HL-60/S4 (cell line): ENCODE measurements around the gene ADAMTS17.

Experiments used
- in situ Hi-C: fragments of 300-500 bp; cut with MboI; formaldehyde crosslinking; loops from 2 replicates; pipeline ENCODE4 v1.14.3; 2022; ENCODE audit warnings: low sequenced_read_pairs

The ADAMTS17 gene

DNA sequence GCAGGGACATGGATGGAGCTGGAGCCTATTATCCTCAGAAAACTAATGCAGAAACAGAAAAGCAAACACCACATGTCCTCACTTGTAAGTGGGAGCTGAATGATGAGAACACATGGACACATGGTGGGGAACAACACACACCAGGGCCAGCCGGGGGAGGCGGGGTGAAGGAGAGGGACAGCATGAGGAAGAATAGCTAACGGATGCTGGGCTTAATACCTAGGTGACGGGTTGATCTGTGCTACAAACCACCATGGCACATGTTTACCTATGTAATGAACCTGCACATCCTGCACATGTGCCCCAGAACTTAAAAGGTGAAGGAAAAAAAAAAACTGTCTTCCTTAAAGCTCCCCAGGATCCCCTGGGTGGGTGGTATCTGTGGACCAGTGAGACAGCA, 87.1 kb downstream of the ADAMTS17 start:
- in situ Hi-C loops = no loop called here

DNA sequence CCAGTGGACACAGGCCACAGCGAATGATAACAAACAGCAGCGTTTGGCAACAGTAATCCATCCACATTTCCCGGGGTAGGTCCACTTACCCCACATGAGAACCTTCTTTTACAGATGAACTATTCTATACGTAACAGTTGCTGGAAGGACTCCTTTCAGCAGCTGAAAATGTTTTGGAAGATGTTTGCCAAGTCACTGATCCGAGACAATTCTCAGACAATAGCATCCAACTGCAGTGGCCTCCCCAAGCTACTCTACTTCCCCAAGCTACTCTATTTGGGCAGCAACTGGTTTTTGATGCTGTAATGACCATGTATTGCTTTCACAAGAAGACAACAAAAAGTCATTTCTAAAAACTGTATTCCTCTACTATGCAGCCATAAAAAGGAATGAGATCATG, 87.5 kb downstream of the ADAMTS17 start:
- in situ Hi-C loops = no loop called here

DNA sequence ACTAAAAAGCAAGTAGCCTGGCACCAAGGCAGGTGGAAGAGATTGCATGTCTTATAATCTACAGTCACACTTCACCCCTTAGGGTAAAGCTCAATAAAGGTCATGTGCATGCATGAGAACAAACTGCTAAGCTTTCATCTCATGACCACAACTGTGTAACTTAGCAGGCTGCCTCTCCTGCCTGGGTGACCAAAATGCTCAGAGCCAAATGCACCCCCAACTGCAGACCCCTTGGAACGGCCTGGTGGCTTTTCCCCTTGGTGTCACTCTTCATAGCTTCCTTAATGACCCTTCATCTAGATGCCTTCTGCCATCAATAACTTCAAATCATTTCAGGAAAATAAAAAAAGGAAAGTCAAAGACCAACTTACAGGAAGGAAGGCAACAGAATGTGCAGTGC, 88.1 kb downstream of the ADAMTS17 start:
- in situ Hi-C loops = no loop called here

DNA sequence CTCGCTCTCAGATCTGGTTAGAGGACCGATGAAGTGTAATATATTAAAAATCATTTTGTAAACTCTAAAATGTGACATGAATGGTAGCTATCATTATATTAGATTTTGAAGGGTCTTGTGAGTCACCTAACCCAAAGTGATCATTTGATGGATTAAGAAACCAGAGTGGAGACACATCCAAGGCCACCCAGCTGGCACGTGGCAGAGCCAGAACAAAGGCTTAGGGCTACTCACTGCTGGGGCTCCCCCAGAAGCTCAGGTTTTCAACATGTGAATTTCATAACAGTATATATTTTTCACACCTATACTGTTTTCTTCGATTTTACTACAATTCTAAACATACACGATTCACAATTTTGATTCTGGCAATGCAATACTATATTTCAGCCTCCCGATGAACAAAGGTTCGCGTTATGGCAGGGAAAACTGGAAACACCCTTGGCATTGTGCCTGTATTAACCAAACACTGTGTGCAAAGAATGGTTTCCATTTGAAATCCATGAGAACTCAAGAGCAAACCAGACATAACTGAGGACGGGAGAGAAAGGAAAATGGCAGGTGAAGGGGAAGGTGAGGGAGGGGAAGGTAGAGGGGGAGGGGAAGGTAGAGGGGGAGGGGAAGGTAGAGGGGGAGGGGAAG, 88.9 kb downstream of the ADAMTS17 start:
- in situ Hi-C loops = no loop called here

DNA sequence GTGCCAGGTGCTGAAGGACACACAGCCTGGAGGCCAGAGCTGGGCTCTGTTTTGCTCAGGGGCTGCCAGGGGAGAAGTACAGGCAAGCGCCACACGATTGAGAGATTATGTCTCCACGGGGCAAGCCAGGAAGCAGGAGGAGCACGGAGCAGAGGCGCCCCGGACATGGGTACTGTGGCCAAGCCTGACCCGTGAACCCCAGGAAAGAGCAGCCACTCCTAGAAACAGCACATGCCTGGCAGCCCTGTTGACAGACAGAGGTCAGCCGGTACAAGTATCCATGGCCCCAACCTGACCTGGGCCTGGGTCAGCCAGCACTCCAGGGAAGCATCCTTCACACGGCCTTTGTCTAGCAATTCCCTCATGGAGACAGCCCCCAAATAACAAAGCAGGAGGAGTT, 89.4 kb downstream of the ADAMTS17 start:
- in situ Hi-C loops = no loop called here

DNA sequence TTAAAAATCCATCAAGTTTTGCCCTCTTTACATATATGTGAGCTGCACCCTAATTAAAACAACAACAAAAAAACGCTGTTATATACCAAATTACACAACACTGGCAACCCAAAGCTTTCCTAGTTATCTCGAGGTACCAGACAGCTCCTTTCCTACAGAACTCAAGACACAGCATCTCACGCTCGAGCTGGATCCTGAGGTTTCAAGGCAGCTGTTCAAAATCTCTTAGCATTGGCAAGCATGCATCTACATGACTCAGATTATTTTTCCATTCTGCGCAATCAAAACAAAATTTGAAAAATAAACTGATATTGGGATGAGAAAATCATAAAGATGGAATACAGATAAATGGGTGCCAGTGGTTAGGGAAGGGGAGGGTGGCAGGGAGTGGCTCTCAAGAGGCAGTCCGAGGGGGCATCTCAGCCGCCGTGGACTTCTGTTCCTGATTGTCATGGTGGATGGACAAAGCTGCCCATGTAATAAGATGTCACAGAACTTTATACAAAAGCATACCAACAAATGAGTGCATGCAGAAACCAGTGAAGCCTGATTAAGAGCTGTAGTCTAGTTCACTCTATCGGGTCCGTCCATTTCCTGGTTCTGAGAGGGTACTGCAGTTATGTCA, 91.5 kb downstream of the ADAMTS17 start:
- in situ Hi-C loops = no loop called here

DNA sequence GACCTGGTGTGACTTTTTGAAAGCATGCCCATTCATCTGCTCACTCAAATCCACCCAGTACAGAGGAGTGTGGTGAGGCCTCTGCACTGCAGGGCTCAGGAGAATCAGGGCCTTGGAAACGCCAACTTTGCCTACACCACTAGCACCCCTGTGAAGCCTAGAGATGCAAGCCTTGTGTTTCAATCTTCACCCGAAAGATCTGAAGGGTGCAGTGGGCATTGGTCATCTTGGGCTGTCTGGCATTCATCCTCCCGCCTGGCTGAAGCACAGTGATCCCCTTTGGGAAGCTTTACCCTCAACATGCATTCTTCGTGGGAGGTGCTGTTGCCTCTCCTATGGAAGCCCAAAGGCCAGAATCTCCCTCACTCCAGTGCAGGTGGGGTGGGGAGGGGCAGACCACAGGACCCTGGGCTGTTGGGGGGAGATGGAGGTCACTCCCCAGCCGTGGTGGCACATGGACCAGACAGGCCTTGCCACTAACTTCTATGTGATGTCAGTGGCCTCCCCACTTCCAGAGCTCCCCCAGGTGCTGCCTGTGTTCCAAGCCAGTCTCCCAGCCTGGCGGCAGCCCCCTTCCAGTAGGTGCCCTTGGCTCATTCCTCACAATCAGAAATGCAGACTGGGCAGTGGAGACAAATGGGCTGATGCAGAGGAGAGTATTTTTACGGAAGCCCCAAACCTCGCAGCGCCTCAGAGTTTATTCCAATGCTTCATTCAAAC, 92.5 kb downstream of the ADAMTS17 start:
- in situ Hi-C loops = no loop called here

DNA sequence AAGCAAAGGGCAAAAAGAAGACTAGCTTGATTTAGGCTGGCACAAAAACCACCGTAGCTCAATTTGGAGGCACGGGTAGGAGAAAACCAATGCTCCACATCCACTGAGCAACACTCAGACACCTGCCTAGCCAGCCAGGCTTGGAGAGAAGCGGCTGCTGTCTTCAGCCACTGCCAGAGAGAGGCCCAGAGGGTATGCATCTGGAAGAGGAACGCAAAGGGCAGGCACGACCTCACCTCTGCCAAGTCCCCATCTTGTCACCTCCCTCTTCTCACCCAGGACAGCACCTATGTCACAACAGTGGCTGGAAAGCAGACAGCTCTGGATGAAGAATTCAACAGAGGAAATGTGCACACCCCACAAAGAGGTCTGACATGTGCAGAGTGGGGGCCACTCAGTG, 93.5 kb downstream of the ADAMTS17 start:
- in situ Hi-C loops = no loop called here

DNA sequence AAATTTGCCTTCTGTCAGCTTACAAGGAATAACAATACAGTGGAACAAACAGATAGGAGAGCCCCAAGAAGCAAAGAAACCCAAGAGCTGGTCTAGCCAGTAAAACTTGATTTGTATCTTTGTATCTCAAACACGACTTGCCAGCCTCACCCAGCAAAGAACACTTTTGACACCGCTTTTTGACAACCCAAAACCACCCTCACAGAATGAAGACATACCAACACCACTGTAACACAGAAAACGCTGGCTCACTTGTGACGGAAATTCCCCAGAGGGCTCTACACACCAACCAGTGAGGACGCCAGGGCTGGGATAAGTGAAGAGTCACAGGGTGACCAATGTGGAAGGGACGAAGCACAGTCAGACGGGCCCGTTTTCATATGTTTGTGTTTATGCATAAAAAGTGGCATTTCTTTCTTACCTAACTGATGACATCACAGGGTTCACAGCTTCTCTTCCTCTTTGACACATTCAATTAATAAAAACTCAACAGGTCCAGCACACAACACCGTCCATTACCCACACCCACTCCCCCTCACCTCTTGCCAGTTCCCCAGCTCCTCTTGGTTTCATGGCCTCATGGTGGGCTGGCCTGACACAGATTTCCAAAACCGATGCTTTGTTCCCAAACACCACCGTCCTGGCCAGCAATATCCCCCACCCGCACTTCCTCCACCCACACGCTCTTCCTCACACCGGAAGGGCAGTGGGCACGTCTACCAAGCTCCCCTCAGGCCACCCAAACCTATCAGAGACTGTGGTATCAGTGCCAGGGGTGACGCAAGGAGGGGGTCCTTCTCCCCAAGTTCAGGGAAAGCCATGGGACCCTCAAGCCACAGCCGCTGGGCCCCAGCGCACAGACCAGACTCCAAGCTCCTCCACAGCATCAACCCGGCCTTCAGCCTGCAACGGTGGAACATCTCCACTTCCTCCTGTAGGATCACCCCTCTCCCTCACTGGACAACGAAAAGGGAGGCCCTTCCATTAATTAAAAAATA, 94.2 kb downstream of the ADAMTS17 start:
- in situ Hi-C loops = no loop called here

DNA sequence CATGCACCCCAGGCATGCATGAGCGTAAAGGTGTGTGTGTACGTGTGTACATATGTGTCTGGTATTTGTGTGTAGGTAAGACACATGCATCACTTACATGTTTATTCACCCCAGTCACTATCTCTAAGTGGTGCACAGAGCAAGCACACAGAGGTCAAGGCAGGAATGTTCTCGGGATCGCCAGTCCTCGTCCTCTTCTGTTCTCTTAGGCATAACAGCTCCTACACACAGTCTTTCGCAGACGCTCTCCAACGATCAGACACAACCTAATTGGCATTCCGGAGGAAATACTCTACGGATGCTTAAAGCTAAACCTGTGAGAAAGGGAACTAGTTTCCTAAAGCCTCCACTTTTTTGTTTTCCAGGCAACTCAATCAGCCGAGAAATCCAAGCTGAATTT, 95.9 kb downstream of the ADAMTS17 start:
- in situ Hi-C loops = no loop called here

DNA sequence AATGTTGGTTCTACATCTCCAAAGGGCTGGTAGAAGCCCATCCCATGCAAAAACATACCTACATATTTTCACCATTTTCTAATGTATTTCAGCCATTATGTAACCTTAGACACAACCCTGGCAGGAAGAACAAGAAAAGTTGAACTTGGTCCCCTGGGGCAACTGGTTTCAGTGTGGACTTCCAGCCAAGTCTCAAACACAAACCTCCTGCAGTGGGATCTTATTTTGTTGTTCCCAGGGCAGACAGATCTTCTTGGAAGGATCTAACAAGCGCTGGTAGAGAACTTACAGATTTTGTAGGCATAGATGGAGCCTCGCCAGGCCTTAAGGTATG, 96.3 kb downstream of the ADAMTS17 start:
- in situ Hi-C loops = no loop called here

DNA sequence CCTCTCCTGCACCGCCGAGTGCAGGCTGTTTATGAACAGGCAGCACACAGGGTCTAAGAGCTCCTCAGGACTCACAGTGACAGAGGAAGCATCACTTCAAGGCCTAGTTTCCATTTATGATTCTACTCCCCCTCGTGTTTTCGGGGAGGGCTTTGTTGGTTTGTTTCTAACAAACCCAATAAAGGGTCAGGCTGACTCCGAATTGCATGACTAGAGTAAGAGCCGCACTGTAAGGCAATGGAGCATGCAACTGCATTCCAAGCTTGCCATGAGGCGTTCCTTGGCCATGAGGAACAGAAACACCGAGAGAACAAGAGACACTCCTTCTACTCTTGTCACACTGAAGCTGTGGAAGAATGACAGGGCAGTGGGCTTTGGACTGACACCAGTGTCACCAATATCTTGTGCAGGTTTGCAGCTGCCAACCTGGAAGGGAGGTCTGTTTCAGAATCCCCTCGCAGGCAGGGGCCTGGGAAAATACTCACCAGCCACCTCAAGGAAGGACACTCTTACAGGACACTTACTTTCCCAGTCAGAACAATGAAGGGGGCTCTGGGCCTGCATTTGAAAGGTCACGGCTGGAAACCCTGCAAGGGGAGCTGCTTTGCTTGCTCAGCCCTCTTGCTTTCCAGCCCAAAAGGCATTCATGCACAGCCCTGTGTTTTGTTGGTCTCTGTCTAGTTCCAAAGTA, 96.8 kb downstream of the ADAMTS17 start:
- in situ Hi-C loops = no loop called here

DNA sequence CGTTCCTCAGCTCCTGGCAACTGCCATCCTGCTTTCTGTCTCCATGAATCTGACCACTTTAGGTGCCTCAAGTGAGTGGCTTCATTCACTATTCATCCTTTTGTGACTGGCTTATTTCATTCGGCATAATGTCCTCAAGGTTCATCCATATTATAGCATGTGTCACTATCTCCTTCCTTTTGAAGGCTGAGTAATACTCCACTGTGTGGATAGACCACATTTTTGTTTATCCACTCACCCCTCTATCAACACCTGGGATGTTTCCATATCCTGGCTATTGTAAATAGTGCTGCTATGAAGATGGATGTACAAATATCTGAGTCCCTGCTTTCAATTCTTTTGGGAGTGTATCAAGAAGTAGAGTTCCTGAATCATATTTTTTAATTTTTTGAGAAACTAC, 98.8 kb downstream of the ADAMTS17 start:
- in situ Hi-C loops = no loop called here

DNA sequence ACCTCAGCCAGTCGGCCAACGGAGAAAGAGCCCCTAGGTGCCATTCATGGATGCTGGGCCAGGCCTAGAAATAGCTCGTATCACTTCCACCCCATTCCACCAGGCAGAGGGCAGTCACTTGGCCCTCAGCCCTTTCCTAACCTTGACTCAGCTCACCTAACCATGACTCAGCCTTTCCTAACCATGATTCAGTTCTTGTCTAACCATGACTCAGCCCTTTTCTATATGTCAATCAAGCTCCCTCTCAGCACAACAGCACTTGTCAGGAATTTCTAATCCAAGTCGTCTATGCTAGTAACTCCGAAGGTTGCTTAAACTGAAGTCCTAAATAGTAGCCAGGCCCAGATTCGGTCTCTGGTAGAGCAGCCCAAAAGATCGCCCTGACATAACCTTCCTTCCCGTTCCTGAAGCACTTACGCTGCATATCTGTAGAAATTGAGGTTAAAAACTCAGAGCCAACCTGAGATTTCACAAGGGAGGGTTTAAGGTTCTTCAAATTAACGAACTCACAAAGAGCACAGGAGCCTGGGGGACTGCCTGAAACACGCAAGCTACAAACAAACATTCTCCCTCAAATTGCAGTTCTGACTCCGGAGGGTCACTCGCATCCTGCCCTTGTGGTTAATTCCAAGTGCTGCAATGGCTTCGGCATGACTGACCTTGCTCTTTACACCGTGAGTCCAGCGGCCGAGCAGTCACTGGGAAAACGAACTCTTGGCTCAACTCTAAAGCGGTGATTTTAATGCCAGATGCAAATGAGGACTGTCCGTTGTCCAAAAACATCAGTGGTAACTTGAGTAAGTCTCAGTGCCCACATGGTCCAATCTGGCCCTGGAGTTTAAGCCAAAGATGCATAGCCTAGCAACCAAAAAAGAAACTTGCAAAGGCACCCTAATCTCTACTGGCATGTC, 99.9 kb downstream of the ADAMTS17 start:
- in situ Hi-C loops = no loop called here

DNA sequence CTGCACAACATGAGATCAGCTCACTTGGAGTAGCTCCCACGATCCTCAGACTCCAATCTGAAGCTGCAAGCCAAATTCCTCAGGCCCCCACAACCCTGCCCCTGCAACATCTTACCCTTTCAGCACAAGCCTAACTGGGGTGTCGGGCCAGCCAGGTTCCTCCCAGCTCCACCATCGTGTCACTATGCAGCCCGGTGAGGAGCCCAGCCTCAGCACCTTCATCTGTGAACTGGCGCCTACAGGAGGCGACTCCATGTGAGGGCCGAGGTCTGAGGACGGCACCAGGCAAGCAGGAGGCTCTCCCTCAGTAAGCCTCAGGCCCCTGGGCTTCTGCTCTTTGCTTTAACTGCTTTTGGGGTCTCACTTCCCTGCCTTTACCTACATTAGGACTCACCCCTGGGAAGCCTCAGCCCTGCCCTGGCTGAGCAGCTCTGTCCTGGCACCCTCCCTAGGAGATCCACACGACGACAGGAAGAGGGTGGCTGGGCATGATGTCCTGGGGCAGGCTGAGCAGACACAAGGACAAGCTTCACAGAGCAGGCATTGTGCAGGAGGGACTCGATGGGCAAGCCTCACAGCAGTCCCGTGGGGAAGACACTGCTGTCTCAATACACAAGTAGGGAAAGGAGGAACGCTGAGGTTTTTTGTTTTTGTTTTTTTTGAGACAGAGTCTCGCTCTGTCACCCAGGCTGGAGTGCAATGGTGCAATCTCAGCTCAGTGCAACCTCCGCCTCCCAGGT, 104.6 kb downstream of the ADAMTS17 start:
- in situ Hi-C loops = no loop called here

DNA sequence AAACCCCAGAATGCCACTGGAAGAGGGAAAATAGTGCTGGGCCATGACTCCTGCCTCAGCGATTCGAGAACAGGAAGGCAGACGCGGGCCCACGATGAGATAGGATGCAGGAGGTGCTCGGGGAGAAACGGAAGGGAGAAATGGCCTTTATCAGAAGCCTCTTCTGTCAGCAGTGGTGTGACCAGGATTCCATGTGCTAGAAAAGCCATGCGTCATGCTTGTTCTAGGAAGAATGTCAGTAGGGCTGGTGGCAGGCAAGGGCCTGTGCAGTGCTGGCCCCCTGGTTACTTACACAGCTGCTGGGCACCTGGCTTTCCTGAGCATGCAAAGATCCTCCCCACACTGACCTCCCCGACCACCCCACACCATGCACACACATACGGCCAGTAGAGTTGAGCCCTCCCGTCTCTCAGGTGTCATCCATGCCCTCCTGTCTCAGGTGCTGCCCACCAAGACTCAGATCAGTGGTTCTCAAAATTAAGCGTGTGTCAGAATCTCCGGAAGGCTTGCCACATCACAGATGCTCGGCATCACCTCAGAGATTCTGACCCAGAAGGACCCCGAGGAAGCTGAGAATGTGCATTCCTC, 106.7 kb downstream of the ADAMTS17 start:
- in situ Hi-C loops = no loop called here

DNA sequence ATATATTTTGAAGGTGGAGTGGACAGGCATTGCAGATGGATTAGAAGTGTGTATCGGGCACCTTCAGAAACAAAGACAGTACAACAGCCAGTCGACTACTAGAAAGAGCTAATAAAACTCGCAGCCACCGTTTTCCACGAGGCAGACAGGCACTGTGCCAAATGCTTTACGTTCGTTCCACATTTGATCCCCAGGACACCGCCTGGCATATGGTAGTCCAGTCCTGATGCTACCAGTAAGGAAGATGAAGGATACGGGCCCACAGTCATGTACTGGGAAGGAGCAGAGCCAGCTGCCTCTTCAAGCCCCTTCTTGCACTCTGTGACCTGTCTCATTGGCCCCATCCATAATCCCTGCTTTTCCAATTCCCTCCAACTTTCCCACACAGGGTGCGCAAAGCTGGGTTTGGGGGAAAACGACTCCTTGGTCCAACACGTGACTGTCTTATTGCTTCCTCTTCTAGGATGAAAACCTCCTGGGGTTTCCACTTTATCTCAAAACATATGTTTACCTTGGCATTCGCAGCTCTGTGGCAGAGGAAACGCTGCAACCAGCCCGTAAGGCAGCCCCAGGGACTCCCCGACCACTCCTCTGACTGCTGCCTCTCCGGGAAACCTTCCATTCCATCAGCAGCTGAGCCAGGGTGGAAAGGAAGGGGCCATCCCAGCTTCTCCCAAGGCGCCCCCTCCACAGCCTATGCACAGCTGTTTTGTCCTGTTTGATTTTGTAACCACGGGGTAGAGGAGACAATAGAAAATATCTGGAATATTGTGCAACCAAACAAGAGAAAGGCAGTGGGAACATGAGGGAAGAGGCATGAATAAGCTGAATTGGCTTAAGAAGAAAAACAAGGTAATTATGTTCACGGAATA, 107.4 kb downstream of the ADAMTS17 start:
- in situ Hi-C loops = no loop called here

DNA sequence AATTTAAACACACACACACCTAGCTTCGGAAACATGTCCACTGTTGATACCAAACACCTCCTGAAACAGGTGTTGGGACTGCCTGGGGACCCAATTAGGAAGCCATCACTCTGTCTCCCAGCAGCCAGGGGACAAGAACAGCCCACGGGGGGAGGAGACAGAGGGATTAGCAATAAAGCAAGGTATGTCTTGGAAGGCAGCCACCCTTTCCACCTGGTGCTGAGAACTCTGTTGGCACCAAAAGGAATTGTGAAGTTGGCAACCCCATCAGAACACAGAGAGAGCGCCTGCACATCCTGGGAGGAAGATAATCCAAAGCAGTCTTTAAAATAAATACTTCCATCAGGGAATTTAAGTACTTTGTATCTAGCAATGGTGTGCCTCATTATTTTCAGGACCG, 111.0 kb downstream of the ADAMTS17 start:
- in situ Hi-C loops = no loop called here
